OCI-LY3 (cell line): ENCODE measurements around the gene CRYBG3.

ENCODE experiments used
- CTCF ChIP-seq: fragments of 200-600, 300-600 bp; sonication (generic); IDR thresholded peaks from 2 replicates; pipeline ENCODE4 v1.5.1; 2014; ENCODE audit warnings: antibody characterized with exemption, low read length, low read depth
- EZH2phosphoT487 ChIP-seq: fragments of 200-600 bp; shearing (Covaris generic); IDR thresholded peaks from 2 replicates; pipeline ENCODE4 v1.6.1; 2018; ENCODE audit warnings: antibody characterized with exemption, mixed run types, low read depth

GRCh38 chr3:97969541-97969940 lies 147.7 kb downstream of the CRYBG3 start:
- no peak for TF ChIP-seq CTCF
- TF ChIP-seq EZH2phosphoT487, result no peak
